Breast epithelium (tissue), 3 donors: ENCODE data around the gene ABCA4.

Experiments
- POLR2A ChIP-seq: fragments of 450-650 bp; IDR thresholded peaks from one replicate; pipeline ENCODE4 v1.6.1; 2016; ENCODE audit warnings: antibody characterized with exemption, mild to moderate bottlenecking, moderate library complexity
- TF ChIP-seq, protein P1 (sequence below), 3 donors: fragments of 450-650 bp; IDR thresholded peaks; one replicate each; pipeline ENCODE4 v1.5.1; 2016 to 2017; ENCODE audit warnings: antibody characterized with exemption in 3 of 3, mild to moderate bottlenecking in 3 of 3, moderate library complexity in 3 of 3

DNA sequence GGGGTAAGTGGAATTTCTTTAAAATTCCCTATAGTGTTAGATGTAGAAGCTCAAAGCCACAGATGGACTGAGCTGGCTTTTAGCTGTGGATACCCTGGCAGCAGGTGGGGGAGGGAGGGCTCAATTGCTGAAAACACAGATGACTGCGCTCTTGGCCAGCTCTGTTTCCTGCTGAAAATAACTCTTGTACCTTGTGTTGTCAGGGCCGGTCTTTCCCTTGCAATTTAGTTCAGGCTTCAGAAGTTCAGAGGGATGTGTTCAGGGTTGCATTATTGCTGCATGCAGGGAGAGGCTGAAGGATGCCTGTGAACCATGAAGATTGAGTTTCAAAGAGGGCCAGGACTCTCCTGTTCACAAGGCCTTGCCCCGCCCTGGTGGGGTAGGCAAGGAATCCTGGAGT is 153.6 kb downstream of the ABCA4 start:
- TF ChIP-seq, protein P1, sequence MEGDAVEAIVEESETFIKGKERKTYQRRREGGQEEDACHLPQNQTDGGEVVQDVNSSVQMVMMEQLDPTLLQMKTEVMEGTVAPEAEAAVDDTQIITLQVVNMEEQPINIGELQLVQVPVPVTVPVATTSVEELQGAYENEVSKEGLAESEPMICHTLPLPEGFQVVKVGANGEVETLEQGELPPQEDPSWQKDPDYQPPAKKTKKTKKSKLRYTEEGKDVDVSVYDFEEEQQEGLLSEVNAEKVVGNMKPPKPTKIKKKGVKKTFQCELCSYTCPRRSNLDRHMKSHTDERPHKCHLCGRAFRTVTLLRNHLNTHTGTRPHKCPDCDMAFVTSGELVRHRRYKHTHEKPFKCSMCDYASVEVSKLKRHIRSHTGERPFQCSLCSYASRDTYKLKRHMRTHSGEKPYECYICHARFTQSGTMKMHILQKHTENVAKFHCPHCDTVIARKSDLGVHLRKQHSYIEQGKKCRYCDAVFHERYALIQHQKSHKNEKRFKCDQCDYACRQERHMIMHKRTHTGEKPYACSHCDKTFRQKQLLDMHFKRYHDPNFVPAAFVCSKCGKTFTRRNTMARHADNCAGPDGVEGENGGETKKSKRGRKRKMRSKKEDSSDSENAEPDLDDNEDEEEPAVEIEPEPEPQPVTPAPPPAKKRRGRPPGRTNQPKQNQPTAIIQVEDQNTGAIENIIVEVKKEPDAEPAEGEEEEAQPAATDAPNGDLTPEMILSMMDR (IDR thresholded peaks at IDR 0.05): no peak
- TF ChIP-seq POLR2A: no peak
